Breast epithelium (tissue), 4 donors: ENCODE measurements around the gene MRPL19. TPM values are rescaled to one million over a fixed set of nuclear protein-coding genes. Genes with fewer than 3 reads are reported as not detected.
A peak's percentile ranks its signal among the peaks of the same experiment; 100 is the strongest.

Source experiments
- DNase-seq, 2 donors: peaks; one replicate each; pipeline ENCODE4 v3.0.0-alpha.2; 2019; ENCODE audit warnings: low spot score in 2 of 2
- H3K27ac ChIP-seq, 2 donors: fragments of 200-600 bp; sonication (generic) in 1 of 2; one replicate each; pipeline ENCODE4 v1.5.1; 2016 to 2019; ENCODE audit warnings: mild to moderate bottlenecking in 1 of 2
- H3K27me3 ChIP-seq, 2 donors: fragments of 200-600 bp; sonication (generic) in 1 of 2; one replicate each; pipeline versions ENCODE4 v1.5.1 to v1.6.0; 2017 to 2019; ENCODE audit warnings: control low read depth in 1 of 2, mild to moderate bottlenecking in 1 of 2
- H3K36me3 ChIP-seq: fragments of 200-600 bp; one replicate; pipeline ENCODE4 v1.5.1; 2019
- H3K4me1 ChIP-seq, 2 donors: fragments of 200-600 bp; sonication (generic); one replicate each; pipeline ENCODE4 v1.5.1; 2016 to 2019; ENCODE audit warnings: control low read depth in 1 of 2
- H3K4me3 ChIP-seq, 3 donors: fragments of 200-600 bp; sonication (generic); 1 replicate in 2 of 3; 2 replicates in 1 of 3; pipeline ENCODE4 v1.5.1; 2016 to 2019; ENCODE audit warnings: mild to moderate bottlenecking in 3 of 3, moderate library complexity in 2 of 3
- H3K9me3 ChIP-seq, 2 donors: fragments of 200-600 bp; sonication (generic) in 1 of 2; one replicate each; pipeline ENCODE4 v1.5.1; 2016 to 2019; ENCODE audit warnings: control low read depth in 1 of 2
- POLR2A ChIP-seq: fragments of 450-650 bp; IDR thresholded peaks from one replicate; pipeline ENCODE4 v1.6.1; 2016; ENCODE audit warnings: antibody characterized with exemption, mild to moderate bottlenecking, moderate library complexity
- POLR2AphosphoS5 ChIP-seq, 3 donors: sonication (generic); formaldehyde crosslinking; IDR thresholded peaks; one replicate each; pipeline ENCODE4 v1.6.1; 2017; ENCODE audit warnings: antibody characterized with exemption in 3 of 3
- intact Hi-C: fragments of 100-400 bp; cut with DNase I; formaldehyde crosslinking; loops from one replicate; pipeline ENCODE4 v1.15.1; 2023; ENCODE audit warnings: low total_unique reads
- total RNA-seq, 3 donors: library from RNA; depleted of rRNA; stranded (reverse); fragments of >200 nt; gene quantifications; one replicate each; pipeline ENCODE4 v1.1.0, GENCODE V29; 2016
- TF ChIP-seq, protein P1 (sequence below), 3 donors: fragments of 450-650 bp; IDR thresholded peaks; one replicate each; pipeline ENCODE4 v1.5.1; 2016 to 2017; ENCODE audit warnings: antibody characterized with exemption in 3 of 3, mild to moderate bottlenecking in 3 of 3, moderate library complexity in 3 of 3

Gene MRPL19
- total RNA-seq, 3 donors from 2014 or later, result 26.5 to 32.0 (median 28.5) TPM

DNA sequence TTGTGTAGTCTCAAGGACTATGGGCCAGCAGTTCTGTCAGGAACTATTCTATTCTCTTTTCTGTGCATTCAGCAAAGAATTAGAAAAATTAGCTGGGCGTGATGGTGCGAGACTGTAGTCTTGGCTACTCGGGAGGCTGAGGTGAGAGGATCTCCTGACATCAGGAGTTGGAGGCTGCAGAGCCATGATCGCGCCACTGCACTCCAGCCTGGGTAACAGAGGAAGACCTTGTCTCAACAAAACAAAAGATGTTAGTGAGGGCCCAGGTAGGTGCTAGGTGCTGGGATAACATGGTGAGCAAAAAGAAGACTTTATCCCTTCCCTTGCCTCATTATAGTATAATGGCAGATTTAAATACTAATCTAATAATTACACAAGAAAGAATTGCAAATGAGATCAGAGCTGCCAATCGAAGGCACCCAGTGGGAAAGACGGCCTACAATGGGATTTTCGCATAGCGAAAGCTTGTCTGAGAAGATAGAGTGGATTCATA, 447 bp upstream of the MRPL19 start:
- no peaks in the 10 kb centered on the region for H3K36me3 ChIP-seq
- DNase-seq, result no peak
- peak overlapping the region; percentile 81 to 86 for H3K27ac ChIP-seq
- no peaks in the 10 kb centered on the region for H3K27me3 ChIP-seq
- intact Hi-C loops, result no loop called here
- H3K9me3 ChIP-seq, result no peaks in the 10 kb centered on the region
- peaks cover 0 to 4% of the 10 kb centered on the region in 2 donors for H3K4me1 ChIP-seq
- H3K4me3 ChIP-seq, result peak overlapping the region; percentile 91 to 96 (median 93)
- TF ChIP-seq, protein P1, sequence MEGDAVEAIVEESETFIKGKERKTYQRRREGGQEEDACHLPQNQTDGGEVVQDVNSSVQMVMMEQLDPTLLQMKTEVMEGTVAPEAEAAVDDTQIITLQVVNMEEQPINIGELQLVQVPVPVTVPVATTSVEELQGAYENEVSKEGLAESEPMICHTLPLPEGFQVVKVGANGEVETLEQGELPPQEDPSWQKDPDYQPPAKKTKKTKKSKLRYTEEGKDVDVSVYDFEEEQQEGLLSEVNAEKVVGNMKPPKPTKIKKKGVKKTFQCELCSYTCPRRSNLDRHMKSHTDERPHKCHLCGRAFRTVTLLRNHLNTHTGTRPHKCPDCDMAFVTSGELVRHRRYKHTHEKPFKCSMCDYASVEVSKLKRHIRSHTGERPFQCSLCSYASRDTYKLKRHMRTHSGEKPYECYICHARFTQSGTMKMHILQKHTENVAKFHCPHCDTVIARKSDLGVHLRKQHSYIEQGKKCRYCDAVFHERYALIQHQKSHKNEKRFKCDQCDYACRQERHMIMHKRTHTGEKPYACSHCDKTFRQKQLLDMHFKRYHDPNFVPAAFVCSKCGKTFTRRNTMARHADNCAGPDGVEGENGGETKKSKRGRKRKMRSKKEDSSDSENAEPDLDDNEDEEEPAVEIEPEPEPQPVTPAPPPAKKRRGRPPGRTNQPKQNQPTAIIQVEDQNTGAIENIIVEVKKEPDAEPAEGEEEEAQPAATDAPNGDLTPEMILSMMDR (IDR thresholded peaks at IDR 0.05), result no peak
- no peak for TF ChIP-seq POLR2AphosphoS5 (IDR thresholded peaks at IDR 0.05)
- no peak for TF ChIP-seq POLR2A

DNA sequence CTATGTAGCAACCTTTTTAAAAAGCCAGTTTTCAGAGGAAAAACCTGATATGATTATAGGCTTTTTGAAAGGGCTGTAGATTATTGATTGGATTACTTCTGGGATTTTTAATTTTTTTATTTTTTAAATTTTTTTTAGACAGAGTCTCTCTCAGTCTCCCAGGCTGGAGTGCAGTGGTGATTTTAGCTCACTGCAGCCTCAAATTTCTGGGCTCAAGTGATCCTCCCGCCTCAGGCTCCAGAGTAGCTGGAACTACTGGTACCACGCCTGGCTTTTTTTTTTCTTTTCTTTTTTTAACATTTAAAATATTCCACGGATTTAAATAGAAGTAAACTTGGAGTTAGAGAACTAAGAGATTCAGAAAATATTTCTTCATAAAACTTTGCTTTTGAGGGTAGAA, 1.2 kb downstream of the MRPL19 start:
- TF ChIP-seq POLR2AphosphoS5 (IDR thresholded peaks at IDR 0.05), result no peak
- TF ChIP-seq, protein P1 (IDR thresholded peaks at IDR 0.05), result no peak
- TF ChIP-seq POLR2A, result no peak
- intact Hi-C loops, result no loop called here
- H3K9me3 ChIP-seq, result no peaks in the 10 kb centered on the region
- peak overlapping the region in 2 of 3 donors; percentile 91 to 93 for H3K4me3 ChIP-seq
- no peak for DNase-seq
- no peaks in the 10 kb centered on the region for H3K4me1 ChIP-seq
- no peak overlapping the region for H3K27ac ChIP-seq
- H3K27me3 ChIP-seq, result no peaks in the 10 kb centered on the region
- H3K36me3 ChIP-seq, result no peaks in the 10 kb centered on the region

DNA sequence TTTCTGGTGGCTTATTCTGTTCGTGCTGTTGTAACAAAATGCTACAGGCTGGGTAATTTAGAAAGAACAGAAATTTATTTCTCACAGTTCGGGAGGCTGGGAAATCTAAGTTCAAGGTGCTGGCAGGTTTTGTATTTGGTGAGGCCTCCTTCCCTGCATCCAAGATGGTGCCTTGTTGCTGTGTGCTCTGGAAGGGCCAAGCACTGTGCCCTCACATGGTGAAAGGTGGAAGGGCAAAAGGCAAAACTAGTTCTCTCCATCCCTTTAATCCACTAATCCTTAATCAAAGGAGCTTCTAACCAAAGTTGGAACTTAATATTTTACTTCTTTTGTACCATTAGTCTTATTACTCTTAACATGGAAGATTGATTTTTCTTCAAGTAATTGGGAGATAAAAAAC, 7.4 kb downstream of the MRPL19 start:
- DNase-seq, result no peak
- intact Hi-C loops, result no loop called here
- Histone ChIP-seq H3K9me3 (peaks cover 0 to 10% of the 10 kb centered on the region in 2 donors), H3K27me3 (no peaks in the 10 kb centered on the region), H3K36me3 (peaks cover 6% of the 10 kb centered on the region), H3K4me1 (no peaks in the 10 kb centered on the region), H3K4me3 (no peak overlapping the region), H3K27ac (no peak overlapping the region)
- TF ChIP-seq POLR2AphosphoS5 (IDR thresholded peaks at IDR 0.05) (no peak), POLR2A (no peak)
- TF ChIP-seq, protein P1 (IDR thresholded peaks at IDR 0.05), result no peak

DNA sequence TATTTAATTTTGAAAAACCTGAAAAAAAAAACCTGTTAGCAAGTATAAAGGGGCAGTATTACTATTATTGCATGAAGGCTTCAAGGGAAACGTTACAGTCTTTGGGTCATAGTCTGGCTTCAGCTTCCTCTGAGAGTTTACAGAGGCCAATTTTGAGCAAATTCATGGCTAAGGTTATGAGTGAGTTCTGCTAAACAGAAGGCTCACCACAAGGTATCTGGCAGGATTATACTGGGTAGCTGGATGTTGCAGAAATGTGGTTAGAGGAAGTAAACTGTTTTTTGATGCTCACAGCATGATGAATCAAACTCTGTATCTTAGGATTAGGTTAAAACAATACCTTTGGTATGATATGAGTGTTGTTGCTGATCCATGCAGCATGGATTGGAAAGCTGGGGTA, 9.3 kb downstream of the MRPL19 start:
- Histone ChIP-seq H3K4me3 (no peak overlapping the region), H3K27ac (no peak overlapping the region), H3K4me1 (no peaks in the 10 kb centered on the region), H3K36me3 (peaks cover 6% of the 10 kb centered on the region), H3K27me3 (no peaks in the 10 kb centered on the region), H3K9me3 (peaks cover 0 to 14% of the 10 kb centered on the region in 2 donors)
- DNase-seq, result no peak
- TF ChIP-seq POLR2AphosphoS5 (IDR thresholded peaks at IDR 0.05), result no peak
- no peak for TF ChIP-seq POLR2A
- TF ChIP-seq, protein P1 (IDR thresholded peaks at IDR 0.05), result no peak
- intact Hi-C loops, result no loop called here

DNA sequence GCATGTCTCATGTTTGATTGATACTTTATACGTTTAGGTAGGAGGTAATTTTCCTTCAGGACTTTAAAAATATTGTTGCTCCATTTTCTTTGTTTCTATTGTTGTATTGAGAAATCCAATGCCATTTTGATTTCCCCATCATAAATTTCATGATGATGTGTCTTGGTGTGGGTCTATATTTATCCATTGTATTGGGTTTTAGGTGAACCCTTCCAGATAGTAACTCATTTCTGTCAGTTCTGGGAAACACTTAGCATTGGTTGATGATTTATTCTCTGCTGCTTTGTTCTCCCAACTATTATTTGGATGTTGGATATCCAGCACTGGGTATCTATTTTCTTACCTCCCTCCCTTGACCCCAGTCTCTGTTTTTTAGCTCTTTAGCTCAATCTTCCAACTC, 10.0 kb downstream of the MRPL19 start:
- Histone ChIP-seq H3K4me1 (no peaks in the 10 kb centered on the region), H3K27ac (no peak overlapping the region), H3K36me3 (peaks cover 6% of the 10 kb centered on the region), H3K9me3 (peaks cover 0 to 14% of the 10 kb centered on the region in 2 donors), H3K4me3 (no peak overlapping the region), H3K27me3 (no peaks in the 10 kb centered on the region)
- intact Hi-C loops, result no loop called here
- no peak for DNase-seq
- TF ChIP-seq POLR2A (no peak), POLR2AphosphoS5 (IDR thresholded peaks at IDR 0.05) (no peak)
- TF ChIP-seq, protein P1 (IDR thresholded peaks at IDR 0.05), result no peak
